GM19328 (cell line): Measurements from ENCODE around the gene NIPAL1.

Experiments
- ATAC-seq: cut with Tn5 transposase; IDR thresholded peaks from one replicate; pipeline ENCODE4 v1.9.1; 2021; ENCODE audit warnings: mild to moderate bottlenecking, moderate library complexity; ENCODE audit not compliant: unreplicated experiment

Gene NIPAL1

DNA sequence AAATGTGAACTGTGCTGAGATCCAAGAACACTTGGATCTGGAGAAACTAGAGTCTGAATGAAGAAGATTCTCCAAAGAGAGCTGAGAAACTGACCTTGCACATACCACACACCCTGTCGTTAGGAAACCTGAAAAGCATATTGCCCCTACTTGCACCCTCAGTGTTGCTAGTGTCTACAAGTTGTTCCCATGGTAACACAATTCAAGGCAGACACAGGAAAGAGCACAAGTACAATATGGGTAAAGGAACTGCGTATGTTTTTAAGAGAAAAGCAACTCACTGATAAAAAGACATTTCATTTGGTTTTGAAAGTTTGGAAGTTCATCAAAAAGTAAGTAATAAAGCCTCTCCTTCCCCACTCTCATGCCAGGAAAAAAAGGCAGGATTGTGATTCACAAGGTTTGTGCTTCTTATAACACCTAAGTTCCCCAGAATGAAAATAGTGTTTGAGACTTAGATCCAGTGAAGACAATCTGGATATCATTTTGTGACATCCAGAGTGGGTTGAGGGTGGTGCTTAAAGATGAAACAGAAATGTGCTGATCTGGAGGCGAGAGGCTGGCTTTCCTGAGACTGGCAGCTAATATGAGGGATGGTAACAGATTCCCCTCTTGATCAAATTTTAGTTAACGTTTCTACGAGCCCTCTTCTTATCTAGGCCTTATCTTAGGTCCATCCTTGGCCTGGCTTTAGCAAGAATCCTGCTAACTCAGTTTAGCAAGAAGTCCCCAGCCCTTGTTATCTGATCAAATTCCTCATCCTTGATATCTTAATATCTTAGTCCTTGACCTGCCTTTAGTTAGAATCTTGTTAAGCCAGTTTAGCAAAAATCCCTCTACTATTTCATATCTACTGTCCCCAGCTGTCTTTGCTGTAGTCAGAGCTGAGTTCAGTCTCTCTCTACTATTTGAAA, 42.3 kb downstream of the NIPAL1 start:
- no peak for ATAC-seq

- ATAC-seq: peak; percentile 69
Observed at GRCh38 chr4:48064349-48064748, 47.8 kb downstream of the NIPAL1 start.

- ATAC-seq: peak; percentile 48
Observed at GRCh38 chr4:48065587-48066052, 49.0 kb downstream of the NIPAL1 start.

- no peak for ATAC-seq
Observed at GRCh38 chr4:48067536-48067935, 51.0 kb downstream of the NIPAL1 start.

DNA sequence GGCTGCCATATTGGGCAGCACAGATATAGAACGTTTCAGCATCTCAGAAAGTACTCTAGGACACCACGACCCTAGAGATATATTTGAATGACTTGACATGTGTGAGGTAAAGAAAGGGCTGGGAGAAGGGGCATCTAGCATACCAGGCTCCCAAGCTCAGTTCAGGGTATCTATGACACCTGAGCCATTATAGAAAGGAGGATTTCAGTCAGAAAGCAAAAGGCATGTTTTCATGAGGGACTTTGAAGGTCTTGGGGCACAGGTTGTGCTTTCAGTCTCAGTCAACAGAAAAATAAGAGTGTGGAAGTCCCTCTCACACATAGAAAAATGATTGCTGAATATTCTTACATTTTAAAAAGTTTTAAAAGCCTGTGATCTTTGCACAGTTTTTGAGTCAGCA, 51.6 kb downstream of the NIPAL1 start:
- ATAC-seq: no peak

DNA sequence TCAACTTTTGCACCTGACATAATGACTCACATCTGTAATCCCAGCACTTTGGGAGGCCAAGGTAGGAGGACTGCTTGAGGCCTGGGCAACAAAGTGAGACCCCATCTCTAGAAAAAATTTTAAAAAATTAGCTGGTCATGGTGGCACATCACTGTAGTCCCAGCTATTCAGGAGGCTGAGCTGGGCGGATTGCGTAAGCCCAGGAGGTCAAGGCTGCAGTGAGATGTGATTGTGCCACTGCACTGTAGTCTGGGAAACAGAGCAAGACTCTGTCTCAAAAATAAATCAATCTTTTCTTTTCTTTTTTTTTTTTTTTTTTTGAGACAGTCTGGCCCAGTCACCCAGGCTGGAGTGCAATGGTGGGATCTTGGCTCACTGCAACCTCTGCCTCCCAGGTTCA, 52.5 kb downstream of the NIPAL1 start:
- ATAC-seq: no peak

DNA sequence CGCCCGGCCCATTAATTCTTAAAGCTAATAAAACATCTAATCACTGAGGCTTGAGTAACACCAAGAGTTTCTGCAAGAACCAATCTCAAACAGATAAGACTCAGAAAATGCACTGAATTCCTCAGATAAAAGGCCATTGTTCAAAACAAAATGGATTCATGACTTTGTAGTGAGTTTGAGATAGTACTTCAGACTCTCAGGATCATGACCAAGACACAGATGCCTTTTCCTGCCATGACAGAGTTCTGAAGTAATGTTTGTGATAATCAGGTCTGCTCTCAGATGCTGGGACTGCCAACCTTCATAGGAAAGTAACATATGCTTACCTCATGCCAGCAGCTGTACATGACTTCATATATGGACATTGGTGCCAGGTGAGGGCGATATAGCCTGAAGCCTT, 54.6 kb downstream of the NIPAL1 start:
- ATAC-seq: no peak

GRCh38 chr4:48073567-48074103, 57.1 kb downstream of the NIPAL1 start:
- no peak for ATAC-seq

DNA sequence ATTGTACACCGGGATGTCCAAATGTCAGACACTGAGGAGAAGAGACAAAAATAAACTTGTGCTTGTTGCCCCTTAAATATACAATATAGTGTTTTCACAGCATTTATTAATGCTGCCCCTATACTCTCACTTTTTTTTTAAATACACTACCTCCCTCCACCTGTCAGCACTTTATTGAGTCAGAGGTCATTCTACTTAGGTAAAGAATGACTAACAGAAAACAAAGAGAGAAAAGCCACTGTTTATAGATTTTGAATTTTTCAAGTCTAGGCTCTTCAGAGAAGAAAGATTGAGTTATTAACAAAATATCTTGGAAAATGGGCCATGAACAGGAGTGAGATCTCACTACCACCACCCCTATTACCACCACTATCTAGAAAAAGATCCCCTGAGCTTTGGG, 58.1 kb downstream of the NIPAL1 start:
- no peak for ATAC-seq

- no peak for ATAC-seq
Observed at GRCh38 chr4:48078425-48078824, 61.9 kb downstream of the NIPAL1 start.

- ATAC-seq: no peak
Observed at GRCh38 chr4:48078862-48079655, 62.5 kb downstream of the NIPAL1 start.

DNA sequence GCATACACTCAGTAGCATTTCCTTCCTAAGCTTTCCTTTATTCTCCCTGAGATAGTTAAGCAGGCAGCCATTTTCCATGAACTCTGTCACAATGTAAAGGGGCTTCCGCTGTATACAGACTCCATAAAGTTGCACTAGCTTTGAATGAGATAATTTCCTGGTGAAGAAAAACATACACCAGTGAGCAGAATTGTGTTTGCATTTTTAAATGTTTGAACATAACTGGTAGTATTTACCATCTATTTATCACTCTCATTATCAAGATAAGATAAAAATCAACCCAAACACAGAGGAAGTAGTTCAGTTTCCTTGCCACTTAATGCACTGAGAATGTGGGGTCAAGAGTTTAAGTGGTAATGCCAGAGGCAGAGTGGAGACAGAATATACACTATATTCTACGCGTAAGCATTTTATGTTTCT, 63.4 kb downstream of the NIPAL1 start:
- no peak for ATAC-seq

DNA sequence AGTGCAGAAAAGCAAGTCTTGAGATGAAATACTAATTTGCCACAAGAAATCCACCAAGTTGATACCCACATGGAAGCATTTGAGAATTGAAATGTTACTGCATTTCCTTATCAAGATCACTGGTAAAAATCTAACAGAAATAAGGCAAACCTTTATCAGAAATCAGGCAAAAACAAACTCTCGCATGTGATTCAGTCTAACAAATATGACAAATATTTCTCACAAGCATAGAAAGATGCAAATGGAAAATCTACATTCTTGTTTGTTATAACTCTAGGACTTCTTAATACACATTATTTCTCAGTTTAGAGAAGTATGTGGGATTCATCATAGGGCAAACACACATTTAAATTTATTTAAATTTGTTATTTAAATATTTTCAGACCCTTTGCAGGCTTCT, 64.6 kb downstream of the NIPAL1 start:
- ATAC-seq: no peak

DNA sequence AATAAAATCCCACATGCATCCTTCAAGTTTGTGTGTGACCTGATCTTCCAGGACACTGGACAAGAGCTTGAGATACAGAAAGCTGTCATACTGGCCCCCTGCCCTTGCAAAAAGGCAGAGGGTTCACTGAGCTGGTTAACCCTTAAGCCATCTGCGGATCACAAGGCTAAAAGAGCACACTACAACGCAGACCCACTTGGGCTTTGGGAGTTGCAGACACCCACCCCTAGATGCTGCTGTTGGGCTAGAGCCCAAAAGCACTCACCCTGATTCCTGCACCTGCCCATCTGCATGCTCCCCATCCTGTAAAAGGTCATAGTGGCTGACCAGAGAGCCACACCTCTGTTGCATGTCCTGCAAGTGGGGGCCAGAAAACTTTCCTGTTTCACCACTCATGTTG, 66.4 kb downstream of the NIPAL1 start:
- no peak for ATAC-seq

DNA sequence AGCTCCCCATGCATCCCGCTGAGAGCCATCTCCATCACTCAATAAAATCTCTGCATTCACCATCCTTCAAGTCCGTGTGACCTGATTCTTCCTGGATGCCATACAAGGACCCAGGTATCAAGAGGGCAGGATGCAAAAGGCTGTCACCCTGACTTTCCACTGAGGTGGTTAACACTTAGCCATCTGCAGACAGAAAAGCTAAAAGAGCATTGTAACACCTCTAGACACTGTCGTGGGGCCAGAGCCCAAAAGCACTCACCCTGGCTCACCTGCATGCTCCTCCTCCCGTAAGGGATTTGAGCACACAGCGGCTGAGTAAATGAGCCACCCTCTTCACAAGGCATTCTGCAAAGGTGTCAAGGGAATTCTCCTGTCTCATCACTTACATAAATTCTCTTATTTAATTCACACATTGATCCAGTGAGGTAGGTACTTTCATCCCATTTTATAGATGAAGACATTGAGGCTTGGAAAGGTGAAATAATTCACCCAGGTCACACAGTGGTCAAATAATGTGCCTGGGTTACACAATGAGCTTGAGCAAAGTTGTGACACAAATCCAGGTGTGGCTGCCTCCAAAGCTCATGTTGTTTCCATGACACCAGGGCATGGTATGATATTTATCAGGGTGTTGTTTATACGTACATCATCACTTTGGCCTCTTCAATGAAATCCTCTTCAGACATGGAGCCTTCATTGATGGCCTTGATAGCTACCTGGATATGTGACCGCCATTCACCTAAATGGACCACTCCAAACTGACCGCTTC, 69.4 kb downstream of the NIPAL1 start:
- no peak for ATAC-seq
